ENCODE results near the gene IER5. TPM values are rescaled to one million over a fixed set of nuclear protein-coding genes. Genes with fewer than 3 reads are reported as not detected.

IER5 gene
- total RNA-seq, 1 experiment from 2014 or later, result 47.5 TPM

GRCh38 chr1:181064011-181064623, 24.4 kb upstream of the IER5 start:
- Mint-ChIP-seq H3K36me3 (ENCODE audit: insufficient read depth, unreplicated experiment) (no peaks in the 10 kb centered on the region), H3K4me3 (ENCODE audit: unreplicated experiment) (no peak overlapping the region), H3K9me3 (ENCODE audit: unreplicated experiment) (peaks cover 8% of the 10 kb centered on the region), H3K4me1 (ENCODE audit: insufficient read depth, unreplicated experiment) (no peaks in the 10 kb centered on the region), H3K27ac (ENCODE audit: low read depth, unreplicated experiment) (no peak overlapping the region), H3K27me3 (ENCODE audit: insufficient read depth, unreplicated experiment) (no peaks in the 10 kb centered on the region)
- no peak for TF ChIP-seq CTCF (IDR thresholded peaks at IDR 0.05; ENCODE audit: unreplicated experiment)
- BruUV-seq (replicated peaks), result no TSS peak
- no peak for DNase-seq (ENCODE audit: unreplicated experiment)
- intact Hi-C loops (cut with micrococcal nuclease), result no loop called here
- ChIA-PET POLR2A (interaction anchor here (1.0 to 1.8 kb wide), 3 partner anchors 9 to 23 kb away, joined by 3 to 7 read pairs (median 5); no protein-coding TSS in a partner anchor), CTCF (interaction anchor here (0.6 to 1.2 kb wide), 3 partner anchors 11 to 26 kb away, joined by 3 to 6 read pairs (median 3); no protein-coding TSS in a partner anchor)

- Mint-ChIP-seq H3K4me1 (ENCODE audit: insufficient read depth, unreplicated experiment) (no peaks in the 10 kb centered on the region), H3K9me3 (ENCODE audit: unreplicated experiment) (peaks cover 3% of the 10 kb centered on the region), H3K4me3 (ENCODE audit: unreplicated experiment) (no peak overlapping the region), H3K27ac (ENCODE audit: low read depth, unreplicated experiment) (no peak overlapping the region), H3K36me3 (ENCODE audit: insufficient read depth, unreplicated experiment) (no peaks in the 10 kb centered on the region), H3K27me3 (ENCODE audit: insufficient read depth, unreplicated experiment) (no peaks in the 10 kb centered on the region)
- no TSS peak for BruUV-seq (replicated peaks)
- no peak for DNase-seq (ENCODE audit: unreplicated experiment)
- no peak for TF ChIP-seq CTCF (IDR thresholded peaks at IDR 0.05; ENCODE audit: unreplicated experiment)
- ChIA-PET POLR2A (interaction anchor here (1.6 to 1.8 kb wide), 2 partner anchors 10 kb away, joined by 4 to 7 read pairs; no protein-coding TSS in a partner anchor), CTCF (interaction anchor here (0.7 kb wide), 1 partner anchor 216 kb away, joined by 3 read pairs; no protein-coding TSS in a partner anchor)
- intact Hi-C loops (cut with micrococcal nuclease), result no loop called here
These were observed 23.8 kb upstream of the IER5 start for GRCh38 chr1:181064702-181065101.

GRCh38 chr1:181073638-181074037, 14.9 kb upstream of the IER5 start:
- BruUV-seq (replicated peaks), result no TSS peak
- intact Hi-C loops (cut with micrococcal nuclease), result no loop called here
- no peak for DNase-seq (ENCODE audit: unreplicated experiment)
- Mint-ChIP-seq H3K27me3 (ENCODE audit: insufficient read depth, unreplicated experiment) (no peaks in the 10 kb centered on the region), H3K27ac (ENCODE audit: low read depth, unreplicated experiment) (no peak overlapping the region), H3K9me3 (ENCODE audit: unreplicated experiment) (no peaks in the 10 kb centered on the region), H3K4me1 (ENCODE audit: insufficient read depth, unreplicated experiment) (peaks cover 30% of the 10 kb centered on the region), H3K36me3 (ENCODE audit: insufficient read depth, unreplicated experiment) (no peaks in the 10 kb centered on the region), H3K4me3 (ENCODE audit: unreplicated experiment) (no peak overlapping the region)
- no peak for TF ChIP-seq CTCF (IDR thresholded peaks at IDR 0.05; ENCODE audit: unreplicated experiment)
- CTCF ChIA-PET, result interaction anchor here (0.8 to 1.4 kb wide), 2 partner anchors 12 to 68 kb away, joined by 3 to 5 read pairs; no protein-coding TSS in a partner anchor
- POLR2A ChIA-PET, result interaction anchor here (1.4 kb wide), 1 partner anchor 19 kb away, joined by 3 read pairs; no protein-coding TSS in a partner anchor

GRCh38 chr1:181075766-181076350, 12.6 kb upstream of the IER5 start:
- no peak for DNase-seq (ENCODE audit: unreplicated experiment)
- no peaks in the 10 kb centered on the region for H3K27me3 Mint-ChIP-seq (ENCODE audit: insufficient read depth, unreplicated experiment)
- CTCF ChIA-PET, result interaction anchor here (0.8 to 1.5 kb wide), 5 partner anchors 8 to 212 kb away, joined by 3 to 5 read pairs (median 4); no protein-coding TSS in a partner anchor
- H3K9me3 Mint-ChIP-seq (ENCODE audit: unreplicated experiment), result no peaks in the 10 kb centered on the region
- H3K36me3 Mint-ChIP-seq (ENCODE audit: insufficient read depth, unreplicated experiment), result no peaks in the 10 kb centered on the region
- intact Hi-C loops (cut with micrococcal nuclease), result no loop called here
- POLR2A ChIA-PET, result interaction anchor here (0.7 to 2.2 kb wide), 5 partner anchors 12 to 60 kb away, joined by 3 to 9 read pairs (median 5); no protein-coding TSS in a partner anchor
- TF ChIP-seq CTCF (IDR thresholded peaks at IDR 0.05; ENCODE audit: unreplicated experiment), result no peak
- BruUV-seq (replicated peaks), result no TSS peak
- no peak overlapping the region for H3K27ac Mint-ChIP-seq (ENCODE audit: low read depth, unreplicated experiment)
- H3K4me1 Mint-ChIP-seq (ENCODE audit: insufficient read depth, unreplicated experiment), result peaks cover 38% of the 10 kb centered on the region
- H3K4me3 Mint-ChIP-seq (ENCODE audit: unreplicated experiment), result no peak overlapping the region

Measured in MCF 10A (cell line).